Measurements from ENCODE around the gene PADI2. TPM values are rescaled to one million over a fixed set of nuclear protein-coding genes. Genes with fewer than 3 reads are reported as not detected.

PADI2 gene
- total and polyA plus RNA-seq, 2 donors (not counting 3 experiments of a cell fraction or from before 2014, with no cell fraction given): not detected

DNA sequence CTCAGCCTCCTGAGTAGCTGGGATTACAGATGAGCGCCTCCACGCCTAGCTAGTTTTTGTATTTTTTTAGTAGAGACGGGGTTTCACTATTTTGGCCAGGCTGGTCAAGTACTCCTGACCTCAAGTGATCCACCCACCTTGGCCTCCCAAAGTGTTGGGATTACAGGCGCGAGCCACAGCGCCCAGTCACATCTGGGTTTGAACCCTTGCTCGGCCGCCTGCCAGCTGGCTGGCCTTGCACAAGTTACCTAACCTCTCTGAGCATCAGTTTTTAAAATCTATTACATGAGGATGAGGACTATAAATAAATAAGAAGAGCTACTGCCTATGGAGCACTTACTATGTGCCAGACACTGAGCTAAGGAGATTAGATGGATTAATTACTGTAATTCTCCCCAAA is 17.7 kb upstream of the PADI2 start:
- no peaks in the 10 kb centered on the region for H4K20me1 ChIP-seq (replicated peaks; ENCODE audit: control insufficient read depth, extremely low read depth, insufficient read depth, low read length)
- H3K36me3 ChIP-seq (ENCODE audit: control insufficient read depth in 2 of 2, extremely low read depth in 1 of 2, insufficient read depth in 2 of 2, low read length in 2 of 2): no peaks in the 10 kb centered on the region
- no peaks in the 10 kb centered on the region for H3K4me1 ChIP-seq (ENCODE audit: control insufficient read depth, extremely low read depth, insufficient read depth, low read length)
- no peak overlapping the region for H3K4me2 ChIP-seq (ENCODE audit: insufficient read depth, low read length)
- dilution Hi-C loops (cut with MboI; ENCODE audit: extremely low pct_ligation_motif_present, low sequenced_read_pairs) (no loop called here), intact Hi-C loops (cut with micrococcal nuclease) (no loop called here)
- no TSS peak for BruUV-seq (replicated peaks)
- no peak overlapping the region for H3K27ac ChIP-seq (ENCODE audit: insufficient read depth, low read depth, low read length)
- no peak overlapping the region for H3K4me3 ChIP-seq (replicated peaks in 1 of 3; ENCODE audit: insufficient read depth in 1 of 3, low read depth in 1 of 3, low read length in 3 of 3)
- DNase-seq (ENCODE audit: low read depth, low spot score) (no peak), FAIRE-seq (no peak)
- no peak overlapping the region for H2AFZ ChIP-seq (ENCODE audit: low read depth, low read length)
- no peaks in the 10 kb centered on the region for H3K9me3 ChIP-seq (replicated peaks; ENCODE audit: control insufficient read depth, insufficient read depth, low read length)
- no peak for TF ChIP-seq POLR2AphosphoS5 (IDR thresholded peaks at IDR 0.05; ENCODE audit: insufficient read depth, low read depth, low read length)
- TF ChIP-seq FOS (IDR thresholded peaks at IDR 0.05; ENCODE audit: borderline replicate concordance, insufficient read depth, low read length): no peak
- TF ChIP-seq MYC (IDR thresholded peaks at IDR 0.05; ENCODE audit: low read depth, low read length): no peak
- TF ChIP-seq POLR2A (IDR thresholded peaks at IDR 0.05; ENCODE audit: low read depth, low read length): no peak
- TF ChIP-seq EZH2 (IDR thresholded peaks at IDR 0.05; ENCODE audit: borderline replicate concordance, low read depth, low read length, severe bottlenecking): no peak
- TF ChIP-seq, protein P1, sequence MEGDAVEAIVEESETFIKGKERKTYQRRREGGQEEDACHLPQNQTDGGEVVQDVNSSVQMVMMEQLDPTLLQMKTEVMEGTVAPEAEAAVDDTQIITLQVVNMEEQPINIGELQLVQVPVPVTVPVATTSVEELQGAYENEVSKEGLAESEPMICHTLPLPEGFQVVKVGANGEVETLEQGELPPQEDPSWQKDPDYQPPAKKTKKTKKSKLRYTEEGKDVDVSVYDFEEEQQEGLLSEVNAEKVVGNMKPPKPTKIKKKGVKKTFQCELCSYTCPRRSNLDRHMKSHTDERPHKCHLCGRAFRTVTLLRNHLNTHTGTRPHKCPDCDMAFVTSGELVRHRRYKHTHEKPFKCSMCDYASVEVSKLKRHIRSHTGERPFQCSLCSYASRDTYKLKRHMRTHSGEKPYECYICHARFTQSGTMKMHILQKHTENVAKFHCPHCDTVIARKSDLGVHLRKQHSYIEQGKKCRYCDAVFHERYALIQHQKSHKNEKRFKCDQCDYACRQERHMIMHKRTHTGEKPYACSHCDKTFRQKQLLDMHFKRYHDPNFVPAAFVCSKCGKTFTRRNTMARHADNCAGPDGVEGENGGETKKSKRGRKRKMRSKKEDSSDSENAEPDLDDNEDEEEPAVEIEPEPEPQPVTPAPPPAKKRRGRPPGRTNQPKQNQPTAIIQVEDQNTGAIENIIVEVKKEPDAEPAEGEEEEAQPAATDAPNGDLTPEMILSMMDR (IDR thresholded peaks at IDR 0.05; ENCODE audit: extremely low read depth in 1 of 2, insufficient read depth in 1 of 2, low read depth in 1 of 2, low read length in 2 of 2): no peak
- TF ChIP-seq MAX (IDR thresholded peaks at IDR 0.05; ENCODE audit: insufficient read depth, insufficient read length): no peak
- TF ChIP-seq GATA2 (IDR thresholded peaks at IDR 0.05; ENCODE audit: insufficient read depth, insufficient read length, low read depth, low read length): no peak
- TF ChIP-seq JUN (IDR thresholded peaks at IDR 0.05; ENCODE audit: borderline replicate concordance, insufficient read depth, insufficient read length, low read depth): no peak
- H3K9me1 ChIP-seq (replicated peaks; ENCODE audit: control insufficient read depth, extremely low read depth, insufficient read depth, low read length): no peaks in the 10 kb centered on the region
- no peaks in the 10 kb centered on the region for H3K79me2 ChIP-seq (ENCODE audit: control insufficient read depth, insufficient read depth, low read length)
- ChIA-PET POLR2A (interaction anchor here (0.6 kb wide), 1 partner anchor 330 kb away, joined by 3 read pairs; no protein-coding TSS in a partner anchor), CTCF (interaction anchor here (1.2 to 1.5 kb wide), 2 partner anchors 11 to 12 kb away, joined by 3 to 4 read pairs; no protein-coding TSS in a partner anchor)
- H3K27me3 ChIP-seq (ENCODE audit: control insufficient read depth in 2 of 2, insufficient read depth in 2 of 2, low read length in 2 of 2): peaks cover 0 to 10% of the 10 kb centered on the region in 2 experiments
- H3K9ac ChIP-seq (replicated peaks; ENCODE audit: extremely low read depth, insufficient read depth, low read length): no peak overlapping the region
